Fibroblast of lung (primary cell): ENCODE measurements around the gene LRFN2.

Experiments
- CTCF ChIP-seq, 2 donors: IDR thresholded peaks in 1 of 2; conservative IDR thresholded peaks in 1 of 2; 1 replicate in 1 of 2; 2 replicates in 1 of 2; pipeline ENCODE4 v1.5.1; 2011 to 2012; ENCODE audit warnings: low read length in 2 of 2, control low read depth in 1 of 2, inconsistent platforms in 1 of 2, low read depth in 1 of 2, mild to moderate bottlenecking in 1 of 2
- EZH2 ChIP-seq: IDR thresholded peaks from 2 replicates; pipeline ENCODE4 v1.5.1; 2012; ENCODE audit warnings: low read length, control low read depth, mild to moderate bottlenecking; ENCODE audit errors: missing control alignments

- TF ChIP-seq CTCF (conservative IDR thresholded peaks at IDR 0.05 in 1 of 2, IDR thresholded peaks at IDR 0.05 in 1 of 2; ENCODE audit: low read depth in 1 of 2, low read length in 2 of 2) (no peak), EZH2 (no peak)
Measured at GRCh38 chr6:40442591-40442990, 144.6 kb downstream of the LRFN2 start.
